B cell (primary cell): ENCODE data around the gene TEX11. TPM values are rescaled to one million over a fixed set of nuclear protein-coding genes. Genes with fewer than 3 reads are reported as not detected.
"Not testable (repeated sequence)": the region's sequence is repeated elsewhere in the genome, so short reads cannot be mapped to it uniquely, and the experiment has no call there.

ENCODE experiments used
- ATAC-seq: fragments of 200-7000 bp; cut with Tn5 transposase; one replicate; pipeline ENCODE4 v1.10.0; 2021; ENCODE audit warnings: low read depth, mild to moderate bottlenecking, moderate number of reproducible peaks, moderate library complexity
- CTCF ChIA-PET: fragments of 350-600 bp; sonication (Branson Sonifier 250); formaldehyde crosslinking; loops from one replicate; lab custom pipeline; 2021; ENCODE audit warnings: antibody characterized with exemption, inconsistent platforms; lab: Charles Lee
- POLR2A ChIA-PET: fragments of 350-600 bp; sonication (Branson Sonifier 250); formaldehyde crosslinking; loops from one replicate; lab custom pipeline; 2021; ENCODE audit warnings: antibody characterized with exemption; lab: Charles Lee
- DNase-seq: peaks from one replicate; pipeline ENCODE4 v3.0.0; 2013
- H2AFZ ChIP-seq: 2 replicates; pipeline ENCODE4 v1.6.1; 2012; ENCODE audit warnings: mild to moderate bottlenecking, low read depth, low read length; ENCODE audit not compliant: insufficient read depth, poor library complexity, severe bottlenecking
- H3K27ac ChIP-seq, 2 donors: 1 replicate in 1 of 2; 2 replicates in 1 of 2; pipeline ENCODE4 v1.5.1; 2012 to 2013; ENCODE audit warnings: low read length in 2 of 2, mild to moderate bottlenecking in 2 of 2, moderate library complexity in 1 of 2
- H3K27me3 ChIP-seq, 4 experiments: fragments of 200-600 bp in 1 of 4; sonication (generic) in 1 of 4; replicated peaks in 1 of 4; 1 replicate in 2 of 4; 2 replicates in 2 of 4; pipeline versions ENCODE4 v1.6.1 to v1.7.0; 2013 to 2016; ENCODE audit warnings: low read length in 3 of 4, mild to moderate bottlenecking in 2 of 4, mixed read lengths in 1 of 4, moderate library complexity in 1 of 4; ENCODE audit not compliant: insufficient read depth in 4 of 4, control insufficient read depth in 3 of 4; ENCODE audit errors: control extremely low read depth in 1 of 4
- H3K36me3 ChIP-seq, 2 experiments: replicated peaks in 1 of 2; 1 replicate in 1 of 2; 2 replicates in 1 of 2; pipeline versions ENCODE4 v1.6.1 to v1.7.1; 2013; ENCODE audit warnings: low read length in 1 of 2; ENCODE audit not compliant: insufficient read depth in 2 of 2, control insufficient read depth in 1 of 2; ENCODE audit errors: control extremely low read depth in 1 of 2, extremely low read depth in 1 of 2
- H3K4me1 ChIP-seq, 2 donors: fragments of 200-600 bp in 1 of 2; sonication (generic) in 1 of 2; 1 replicate in 1 of 2; 2 replicates in 1 of 2; pipeline versions ENCODE4 v1.5.1 to v1.6.1; 2013 to 2017; ENCODE audit warnings: low read length in 2 of 2; ENCODE audit not compliant: control insufficient read depth in 2 of 2, insufficient read depth in 2 of 2
- H3K4me2 ChIP-seq: replicated peaks from 2 replicates; pipeline ENCODE3; 2012; ENCODE audit warnings: mild to moderate bottlenecking, low read depth, low read length; ENCODE audit not compliant: poor library complexity, severe bottlenecking
- H3K4me3 ChIP-seq, 5 experiments: fragments of 200-600 bp in 1 of 5; sonication (generic) in 1 of 5; 1 replicate in 3 of 5; 2 replicates in 2 of 5; pipeline versions ENCODE4 v1.5.1 to v1.7.0; 2011 to 2016; ENCODE audit warnings: low read length in 4 of 5, mild to moderate bottlenecking in 4 of 5, low read depth in 2 of 5, control low read depth in 1 of 5, moderate library complexity in 1 of 5; ENCODE audit not compliant: insufficient read depth in 1 of 5; ENCODE audit errors: control extremely low read depth in 1 of 5, extremely low read depth in 1 of 5
- H3K79me2 ChIP-seq: fragments of 200-600 bp; sonication (generic); one replicate; pipeline ENCODE4 v1.6.0; 2016; ENCODE audit warnings: low read length; ENCODE audit not compliant: control insufficient read depth, insufficient read depth
- H3K9ac ChIP-seq: fragments of 200-600 bp; sonication (generic); 2 replicates; pipeline ENCODE4 v1.6.1; 2017; ENCODE audit warnings: mild to moderate bottlenecking, low read length, moderate library complexity
- H3K9me3 ChIP-seq, 3 donors: one replicate each; pipeline versions ENCODE4 v1.6.1 to v1.7.1; 2013; ENCODE audit warnings: low read length in 2 of 3; ENCODE audit not compliant: control insufficient read depth in 2 of 3, insufficient read depth in 1 of 3; ENCODE audit errors: control extremely low read depth in 1 of 3
- H4K20me1 ChIP-seq: 2 replicates; pipeline ENCODE4 v1.6.0; 2012; ENCODE audit warnings: mild to moderate bottlenecking, low read length; ENCODE audit not compliant: insufficient read depth, control insufficient read depth, poor library complexity, severe bottlenecking
- H3K27ac Mint-ChIP-seq: one replicate; pipeline ENCODE4 v1.8.0; 2021; ENCODE audit warnings: mixed read lengths
- H3K27me3 Mint-ChIP-seq: one replicate; pipeline ENCODE4 v1.8.0; 2021; ENCODE audit warnings: mixed read lengths
- H3K4me1 Mint-ChIP-seq: one replicate; pipeline ENCODE4 v1.8.0; 2021; ENCODE audit warnings: mixed read lengths
- H3K4me3 Mint-ChIP-seq: one replicate; pipeline ENCODE4 v1.8.0; 2021; ENCODE audit warnings: mixed read lengths
- H3K9me3 Mint-ChIP-seq: one replicate; pipeline ENCODE4 v1.8.0; 2022; ENCODE audit warnings: mixed read lengths; ENCODE audit not compliant: insufficient read depth
- CTCF ChIP-seq: fragments of 200-600 bp; IDR thresholded peaks from one replicate; pipeline ENCODE4 v1.8.0; 2022; ENCODE audit warnings: antibody characterized with exemption, mild to moderate bottlenecking
- EZH2 ChIP-seq: IDR thresholded peaks from 2 replicates; pipeline ENCODE4 v1.6.1; 2012; ENCODE audit warnings: borderline replicate concordance, low read depth, mild to moderate bottlenecking, moderate library complexity, low read length; ENCODE audit not compliant: insufficient read depth, poor library complexity, severe bottlenecking
- WGBS: methylation state at CpG from one replicate; pipeline ENCODE4 v1.1.5; 2013; ENCODE audit warnings: missing lambda C conversion rate; ENCODE audit not compliant: insufficient coverage; 5-methylcytosine and 5-hydroxymethylcytosine counted together
- intact Hi-C: fragments of 100-400 bp; cut with micrococcal nuclease; formaldehyde crosslinking; loops from one replicate; pipeline ENCODE4 v1.10.0; 2022
- polyA plus RNA-seq: library from polyadenylated mRNA; depleted of rRNA; stranded (reverse); fragments of >200 nt; gene quantifications from 2 replicates; pipeline ENCODE4 v1.2.3, GENCODE V29; 2012
- total RNA-seq, 2 donors: library from RNA; stranded (reverse); fragments of 120-200 nt in 1 of 2; gene quantifications; 1 replicate in 1 of 2; 2 replicates in 1 of 2; pipeline versions ENCODE4 v1.2.3 to v1.2.4, GENCODE V29; 2013 to 2022

TEX11 gene
- total and polyA plus RNA-seq, 2 donors (not counting 1 experiment from before 2014, with no cell fraction given) = not detected

DNA sequence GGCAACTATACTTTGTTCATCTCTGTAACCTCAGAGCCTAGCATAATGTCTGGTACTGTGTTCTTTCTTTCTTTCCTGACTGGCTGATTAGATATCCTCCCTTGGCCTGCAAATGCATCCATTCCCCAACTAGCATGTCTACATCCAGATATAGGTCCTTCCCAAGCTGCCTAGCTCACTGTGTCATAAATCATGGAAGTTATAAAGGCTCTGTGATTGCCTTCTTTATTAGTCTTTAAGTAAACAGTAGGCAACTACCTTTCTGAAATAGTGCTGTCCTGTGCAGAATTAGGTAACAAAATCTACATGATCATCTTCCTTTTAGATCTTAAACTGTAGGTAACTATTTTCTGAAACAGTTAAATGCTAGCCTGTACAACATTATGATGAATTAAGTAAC, 239.4 kb downstream of the TEX11 start:
- intact Hi-C loops = no loop called here

GRCh38 chrX:70664726-70665125, 243.8 kb downstream of the TEX11 start:
- Mint-ChIP-seq H3K9me3 (no peaks in the 10 kb centered on the region), H3K27me3 (peaks cover 5% of the 10 kb centered on the region), H3K27ac (no peak overlapping the region), H3K4me3 (no peak overlapping the region), H3K4me1 (no peaks in the 10 kb centered on the region)
- CTCF ChIA-PET = interaction anchor here (0.6 to 1.0 kb wide), 2 partner anchors 290 to 1837 kb away, joined by 3 read pairs; no protein-coding TSS in a partner anchor
- Histone ChIP-seq H3K36me3 (no peaks in the 10 kb centered on the region), H3K27me3 (no peaks in the 10 kb centered on the region), H3K4me2 (no peak overlapping the region), H3K9ac (no peak overlapping the region), H4K20me1 (no peaks in the 10 kb centered on the region), H3K79me2 (no peaks in the 10 kb centered on the region), H2AFZ (no peak overlapping the region), H3K27ac (no peak overlapping the region), H3K4me3 (no peak overlapping the region), H3K4me1 (no peaks in the 10 kb centered on the region), H3K9me3 (no peaks in the 10 kb centered on the region)
- DNase-seq = peak; percentile 3
- POLR2A ChIA-PET = no interaction called here
- intact Hi-C loops = loop anchor here (2.0 kb wide), 1 partner anchor 210 kb away; no protein-coding TSS in a partner anchor
- TF ChIP-seq CTCF (no peak), EZH2 (no peak)
- ATAC-seq = no peak
- no CpG with 5 or more reads among the region's 1 CpG for WGBS

More for the DNA sequence above, 239.4 kb downstream of the TEX11 start:
- H3K4me3 Mint-ChIP-seq = no peak overlapping the region
- no peaks in the 10 kb centered on the region for H3K36me3 ChIP-seq
- H3K9ac ChIP-seq = no peak overlapping the region
- H3K27ac Mint-ChIP-seq = no peak overlapping the region
- DNase-seq (no peak), ATAC-seq (no peak)
- no peaks in the 10 kb centered on the region for H3K79me2 ChIP-seq
- ChIA-PET POLR2A (no interaction called here), CTCF (no interaction called here)
- H4K20me1 ChIP-seq = no peaks in the 10 kb centered on the region
- no peak overlapping the region for H2AFZ ChIP-seq
- H3K9me3 ChIP-seq = no peaks in the 10 kb centered on the region
- no peaks in the 10 kb centered on the region for H3K27me3 ChIP-seq
- H3K4me1 Mint-ChIP-seq = no peaks in the 10 kb centered on the region
- peaks cover 5% of the 10 kb centered on the region for H3K27me3 Mint-ChIP-seq
- H3K4me3 ChIP-seq = no peak overlapping the region
- H3K4me1 ChIP-seq = no peaks in the 10 kb centered on the region
- TF ChIP-seq CTCF (no peak), EZH2 (no peak)
- no peaks in the 10 kb centered on the region for H3K9me3 Mint-ChIP-seq
- no peak overlapping the region for H3K27ac ChIP-seq
- no peak overlapping the region for H3K4me2 ChIP-seq

GRCh38 chrX:70661124-70661523, 247.4 kb downstream of the TEX11 start:
- H3K27ac Mint-ChIP-seq, H3K4me3 ChIP-seq, H3K4me1 Mint-ChIP-seq, H3K4me2 ChIP-seq, POLR2A ChIA-PET, ATAC-seq, H3K9ac ChIP-seq, intact Hi-C loops, H3K36me3 ChIP-seq, H3K79me2 ChIP-seq, H3K9me3 Mint-ChIP-seq, DNase-seq, H4K20me1 ChIP-seq, CTCF ChIA-PET, H3K27ac ChIP-seq, H3K27me3 Mint-ChIP-seq, H3K9me3 ChIP-seq, H3K4me3 Mint-ChIP-seq, H2AFZ ChIP-seq, H3K27me3 ChIP-seq, H3K4me1 ChIP-seq: not testable (repeated sequence)
- 100% methylated on average over 1 of the region's 11 CpGs for whole genome bisulfite sequencing
